ENCODE data around the gene SPAG17.

The SPAG17 gene

GRCh38 chr1:118077331-118078045 lies 107.5 kb downstream of the SPAG17 start:
- no peak for FAIRE-seq
- DNase-seq (ENCODE audit: low spot score) = peak; percentile 15

- DNase-seq (ENCODE audit: low spot score) = peak; percentile 13
- FAIRE-seq = no peak
These were observed 109.9 kb downstream of the SPAG17 start for GRCh38 chr1:118075116-118075515.

GRCh38 chr1:118073648-118074435 lies 111.2 kb downstream of the SPAG17 start:
- no peak for DNase-seq (ENCODE audit: low spot score)
- FAIRE-seq = no peak

DNA sequence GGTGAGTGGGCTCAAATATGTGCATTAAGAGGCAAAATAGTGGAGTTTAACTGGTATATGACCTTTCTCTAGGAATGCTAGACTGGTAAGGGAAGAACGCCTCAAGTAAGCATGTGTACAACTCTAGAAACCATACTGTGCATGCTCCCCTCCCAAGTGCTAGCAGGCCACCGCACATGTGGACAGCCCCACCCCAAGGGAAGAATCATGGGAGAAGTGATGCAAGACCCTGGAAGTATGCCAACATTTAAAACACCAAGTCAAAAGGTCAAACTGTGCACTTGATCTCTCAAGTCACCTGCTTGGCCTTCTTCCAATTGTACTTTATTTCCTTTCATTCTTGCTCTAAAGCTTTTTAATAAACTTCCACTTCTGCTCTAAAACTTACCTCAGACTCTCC lies 135.0 kb downstream of the SPAG17 start:
- DNase-seq (ENCODE audit: low spot score) = no peak
- FAIRE-seq = no peak

DNA sequence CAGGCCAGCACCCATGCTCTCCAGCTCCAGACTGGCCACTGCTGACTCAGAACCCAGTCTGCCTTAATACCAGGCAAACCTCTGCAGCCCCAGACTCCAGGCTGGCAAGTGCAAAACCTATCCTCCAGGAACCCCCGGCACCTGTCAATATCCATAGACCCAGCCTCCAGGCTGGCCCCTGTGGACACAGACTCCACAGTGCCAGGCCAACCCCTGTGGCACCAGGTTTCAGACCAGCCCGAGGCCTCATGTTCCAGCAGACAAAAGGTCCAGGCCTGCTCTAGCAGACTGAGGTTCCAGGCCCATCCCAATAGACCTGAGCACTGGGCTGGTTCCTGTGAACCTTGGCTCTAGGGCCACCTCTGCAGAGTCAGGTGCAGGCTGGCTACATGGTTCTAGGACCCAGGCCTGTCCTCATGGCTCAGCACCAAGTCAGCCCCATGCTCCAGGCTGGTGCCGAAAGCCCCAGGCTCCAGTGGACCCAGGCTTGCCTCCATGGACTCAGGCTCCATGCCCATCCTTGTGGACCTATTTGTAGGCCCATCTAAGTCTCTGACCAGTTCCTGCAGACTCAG lies 137.3 kb downstream of the SPAG17 start:
- no peak for FAIRE-seq
- DNase-seq (ENCODE audit: low spot score) = no peak

- no peak for DNase-seq (ENCODE audit: low spot score)
- FAIRE-seq = no peak
These were observed 137.9 kb downstream of the SPAG17 start for GRCh38 chr1:118047006-118047649.

GRCh38 chr1:118043624-118044023 lies 141.4 kb downstream of the SPAG17 start:
- DNase-seq (ENCODE audit: low spot score) (no peak), FAIRE-seq (no peak)

GRCh38 chr1:118042501-118042900 lies 142.5 kb downstream of the SPAG17 start:
- no peak for DNase-seq (ENCODE audit: low spot score)
- FAIRE-seq = no peak

DNA sequence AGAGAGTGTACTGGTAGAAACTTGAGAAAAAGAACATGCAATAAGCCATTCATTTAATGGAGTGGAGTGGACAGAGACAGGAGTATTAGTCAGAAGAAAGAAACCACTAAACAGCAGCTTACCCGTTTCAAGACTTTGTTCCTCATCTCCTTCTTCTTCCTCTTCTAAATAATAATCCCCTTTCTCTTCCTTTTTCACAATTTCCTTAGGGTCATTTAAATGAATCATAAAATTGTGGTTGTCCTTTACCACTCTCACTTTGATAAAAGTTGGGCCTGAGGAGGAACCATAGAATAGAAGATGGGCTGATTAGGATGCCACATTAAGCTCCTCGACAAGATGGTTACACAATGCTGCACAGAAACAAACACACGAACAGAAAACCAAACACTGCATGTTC lies 145.9 kb downstream of the SPAG17 start:
- FAIRE-seq = no peak

GRCh38 chr1:118032883-118033282 lies 152.1 kb downstream of the SPAG17 start:
- no peak for FAIRE-seq
- DNase-seq (ENCODE audit: low spot score) = no peak

More for the DNA sequence above, 145.9 kb downstream of the SPAG17 start:
- DNase-seq (ENCODE audit: low spot score) = no peak

DNA sequence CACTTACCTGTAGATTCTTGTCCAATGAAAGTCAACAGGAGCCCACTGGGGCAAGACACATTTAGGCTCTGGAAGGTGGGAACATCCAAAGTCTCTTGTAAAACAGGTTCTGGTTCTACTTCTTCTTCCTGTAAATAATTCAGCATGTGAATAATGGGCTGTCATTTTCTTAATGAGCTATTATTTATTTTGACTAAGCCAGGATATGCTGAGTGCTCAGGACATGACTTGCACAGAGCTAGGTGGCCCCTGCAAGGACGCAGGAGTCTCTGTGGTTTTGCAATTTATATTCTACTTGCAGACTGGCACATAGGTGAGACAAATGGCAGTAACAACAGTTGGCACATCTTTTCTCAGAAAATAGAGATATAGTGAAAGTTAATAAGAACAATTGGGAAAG lies 156.8 kb downstream of the SPAG17 start:
- FAIRE-seq = no peak
- DNase-seq (ENCODE audit: low spot score) = no peak

- FAIRE-seq (no peak), DNase-seq (ENCODE audit: low spot score) (no peak)
These were observed 161.8 kb downstream of the SPAG17 start for GRCh38 chr1:118023199-118023598.

- FAIRE-seq (no peak), DNase-seq (ENCODE audit: low spot score) (no peak)
These were observed 163.4 kb downstream of the SPAG17 start for GRCh38 chr1:118021668-118022067.

DNA sequence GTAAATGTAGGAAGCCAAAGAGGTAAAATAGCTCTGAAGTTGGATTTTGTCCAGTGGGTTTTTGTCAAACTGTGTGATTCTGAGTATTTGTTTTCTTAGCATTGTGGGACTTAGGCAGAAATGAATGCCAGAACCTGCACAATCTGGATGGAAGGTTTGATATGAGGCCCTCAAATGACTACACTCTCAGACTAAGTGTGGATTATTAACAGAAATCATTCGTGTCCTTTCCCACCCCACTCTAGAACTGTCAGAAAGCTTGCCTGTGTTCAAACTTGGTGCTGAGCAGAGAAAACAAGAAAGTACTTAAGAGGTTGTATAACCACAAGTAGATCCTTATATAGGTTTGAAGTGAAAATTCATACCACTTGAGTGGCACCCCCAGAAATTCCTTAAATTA lies 167.0 kb downstream of the SPAG17 start:
- FAIRE-seq (no peak), DNase-seq (ENCODE audit: low spot score) (no peak)

DNA sequence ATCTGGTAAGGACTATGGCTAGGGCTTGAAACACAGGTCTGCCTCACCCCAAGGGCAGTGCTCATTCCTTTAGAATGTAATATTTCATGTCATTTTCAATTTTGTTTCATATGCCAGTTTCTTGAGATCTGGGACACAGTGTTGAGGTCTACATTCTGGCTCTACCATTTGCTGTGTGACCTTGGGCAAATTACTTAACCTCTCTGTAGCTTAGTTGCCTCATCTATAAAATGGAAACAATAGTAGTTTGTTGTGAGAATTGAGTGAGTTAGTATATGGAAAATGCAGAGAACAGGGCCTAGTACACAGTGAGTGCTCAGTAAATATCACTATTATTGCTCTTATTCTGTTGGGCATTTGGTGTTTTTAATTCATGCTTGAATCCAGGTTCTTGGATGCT lies 171.1 kb downstream of the SPAG17 start:
- no peak for FAIRE-seq
- DNase-seq (ENCODE audit: low spot score) = no peak

- FAIRE-seq = no peak
- DNase-seq (ENCODE audit: low spot score) = no peak
These were observed 171.7 kb downstream of the SPAG17 start for GRCh38 chr1:118013336-118013735.

DNA sequence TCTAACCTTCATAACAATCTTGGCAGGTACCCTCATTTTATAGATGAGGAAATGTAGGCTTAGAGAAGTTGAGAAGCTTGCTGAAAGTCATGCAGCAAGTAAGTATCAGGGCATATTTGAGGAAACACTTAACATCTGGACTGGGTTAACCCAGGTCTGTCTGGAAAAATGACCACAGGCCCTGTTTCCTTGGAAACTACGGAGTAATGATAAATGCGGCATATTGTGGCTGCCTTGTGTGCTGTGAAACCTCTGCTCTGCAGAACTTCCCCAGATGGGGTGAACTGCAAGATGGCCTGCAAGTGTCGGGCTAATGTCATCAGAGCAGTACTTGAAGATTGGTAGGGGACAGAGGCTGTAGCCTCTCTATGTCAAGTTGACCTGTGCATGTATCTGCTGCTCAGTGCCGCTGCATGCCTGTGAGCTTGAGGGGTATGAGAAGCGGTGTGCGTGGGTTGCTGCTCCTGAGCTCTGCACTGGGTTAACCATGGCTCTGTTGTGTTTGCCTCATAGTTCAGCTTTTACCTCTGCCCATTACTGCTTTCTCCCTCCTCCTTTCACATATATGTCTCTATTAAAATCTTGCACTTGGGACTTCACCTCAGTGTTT lies 172.4 kb downstream of the SPAG17 start:
- FAIRE-seq (no peak), DNase-seq (ENCODE audit: low spot score) (no peak)

DNA sequence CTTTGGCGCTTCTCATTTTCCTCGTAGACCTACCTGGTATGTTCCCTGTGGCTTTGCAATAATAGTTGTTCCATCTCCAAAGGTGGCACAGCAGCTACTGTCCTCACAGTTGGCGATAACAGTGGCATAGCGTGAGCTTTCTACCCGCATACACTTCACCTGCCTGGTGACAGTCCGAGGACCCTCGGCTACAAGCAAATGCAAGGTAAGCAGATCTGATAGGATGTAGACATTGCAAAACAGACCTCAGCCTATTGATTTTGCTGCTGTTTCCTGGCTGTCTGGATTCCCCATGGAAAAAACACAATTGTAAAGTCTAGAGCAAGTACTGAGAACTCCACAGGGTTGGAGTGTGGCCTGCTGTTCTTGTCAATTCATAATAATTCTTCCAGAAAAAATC lies 177.0 kb downstream of the SPAG17 start:
- FAIRE-seq = no peak

GRCh38 chr1:118007391-118007790 lies 177.6 kb downstream of the SPAG17 start:
- FAIRE-seq (no peak), DNase-seq (ENCODE audit: low spot score) (no peak)

More for the DNA sequence above, 177.0 kb downstream of the SPAG17 start:
- no peak for DNase-seq (ENCODE audit: low spot score)

- FAIRE-seq = no peak
These were observed 180.7 kb downstream of the SPAG17 start for GRCh38 chr1:118004312-118004711.

DNA sequence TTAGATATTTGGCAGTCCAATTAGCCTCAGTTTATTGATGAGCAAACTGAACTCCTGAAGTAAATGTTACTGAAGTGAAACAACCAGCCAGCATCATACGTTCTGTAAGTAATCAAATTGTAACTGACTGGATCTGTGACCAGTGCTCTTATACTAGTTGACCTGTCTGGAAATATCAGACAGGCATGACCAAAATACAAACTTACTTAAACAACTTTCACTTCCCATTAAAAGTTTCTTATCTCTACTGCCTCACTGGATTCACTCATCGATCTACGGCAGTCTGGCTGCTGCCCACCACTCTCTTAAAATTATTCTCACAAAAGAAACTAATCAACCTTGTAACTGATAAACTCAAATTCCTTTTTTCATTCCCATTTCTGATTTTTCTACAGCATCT lies 199.1 kb downstream of the SPAG17 start:
- no peak for DNase-seq (ENCODE audit: low spot score)
- FAIRE-seq = no peak

More at GRCh38 chr1:118004312-118004711, 180.7 kb downstream of the SPAG17 start:
- no peak for DNase-seq (ENCODE audit: low spot score)

Measured in RCC 7860 (cell line).